ENCODE data around the gene MRGPRF.

DNA sequence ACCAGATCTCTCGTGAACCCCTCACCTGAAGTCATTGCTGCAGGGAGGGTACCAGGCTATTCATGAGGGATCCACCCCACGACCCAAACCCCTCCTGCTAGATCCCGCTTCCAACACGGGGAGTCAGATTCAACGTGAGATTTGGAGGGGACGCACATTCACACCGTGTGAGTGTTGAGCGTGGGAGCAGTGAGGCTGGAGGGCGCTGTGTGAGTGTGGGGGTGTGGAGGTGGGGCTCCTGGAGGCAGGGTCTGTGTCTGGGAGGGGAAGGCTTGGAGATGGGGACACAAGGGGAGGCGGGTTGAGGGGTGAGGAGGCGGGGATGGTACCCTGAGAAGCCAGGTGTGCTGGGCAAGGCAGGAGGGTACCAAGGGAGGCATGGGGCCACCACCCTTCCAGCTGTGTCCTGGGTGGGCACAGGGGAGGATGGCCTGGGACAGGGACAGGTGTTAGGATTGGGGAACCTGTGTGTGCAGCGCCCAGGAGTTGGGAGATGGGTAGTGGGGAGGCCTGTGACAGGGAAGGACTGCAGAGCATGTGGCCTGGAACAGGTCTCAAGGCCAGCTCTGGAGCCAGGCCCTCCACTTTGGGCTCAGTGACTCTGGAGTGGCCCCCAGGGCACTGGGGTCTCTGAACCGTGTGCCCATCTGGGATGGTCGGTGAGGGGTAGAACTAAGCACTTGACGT, 49.3 kb upstream of the MRGPRF start:
- TF ChIP-seq EZH2 (IDR thresholded peaks at IDR 0.05; ENCODE audit: insufficient read depth, poor library complexity, severe bottlenecking): no peak
- TF ChIP-seq EZH2phosphoT487 (IDR thresholded peaks at IDR 0.05; ENCODE audit: insufficient read depth, low read depth): no peak

Data from GM23248 (cell line).